T-helper 9 cell (primary cell): Measurements from ENCODE around the gene PLOD1.
"Not testable (repeated sequence)": the region's sequence is repeated elsewhere in the genome, so short reads cannot be mapped to it uniquely, and the experiment has no call there.

Source experiments
- DNase-seq: peaks from one replicate; pipeline ENCODE4 v3.0.0-alpha.2; 2020

PLOD1 gene

DNA sequence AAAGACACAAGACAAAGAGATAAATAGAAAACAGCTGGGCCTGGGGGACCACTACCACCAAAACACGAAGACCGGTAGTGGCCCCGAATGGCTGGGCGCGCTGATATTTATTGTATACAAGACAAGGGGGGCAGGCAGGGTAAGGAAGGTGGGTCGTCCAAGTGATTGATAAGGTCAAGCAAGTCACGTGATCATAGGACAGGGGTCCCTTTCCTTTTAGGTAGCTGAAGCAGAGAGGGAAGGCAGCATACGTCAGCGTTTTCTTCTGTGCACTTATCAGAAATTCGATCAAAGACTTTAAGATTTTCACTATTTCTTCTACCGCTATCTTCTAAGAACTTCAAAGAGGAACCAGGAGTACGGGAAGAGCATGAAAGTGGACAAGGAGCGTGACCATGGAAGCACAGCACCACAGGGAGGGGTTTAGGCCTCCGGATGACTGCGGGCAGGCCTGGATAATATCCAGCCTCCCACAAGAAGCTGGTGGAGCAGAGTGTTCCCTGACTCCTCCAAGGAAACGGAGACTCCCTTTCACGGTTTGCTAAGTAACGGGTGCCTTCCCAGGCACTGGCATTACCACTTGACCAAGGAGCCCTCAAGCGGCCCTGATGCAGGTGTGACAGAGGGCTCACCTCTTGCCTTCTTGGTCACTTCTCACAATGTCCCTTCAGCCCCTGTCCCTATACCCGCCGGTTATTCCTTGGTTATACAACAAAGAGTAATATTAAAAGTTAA lies 21.9 kb upstream of the PLOD1 start:
- DNase-seq = not testable (repeated sequence)

- no peak for DNase-seq
Observed at GRCh38 chr1:11913291-11913690, 21.2 kb upstream of the PLOD1 start.

DNA sequence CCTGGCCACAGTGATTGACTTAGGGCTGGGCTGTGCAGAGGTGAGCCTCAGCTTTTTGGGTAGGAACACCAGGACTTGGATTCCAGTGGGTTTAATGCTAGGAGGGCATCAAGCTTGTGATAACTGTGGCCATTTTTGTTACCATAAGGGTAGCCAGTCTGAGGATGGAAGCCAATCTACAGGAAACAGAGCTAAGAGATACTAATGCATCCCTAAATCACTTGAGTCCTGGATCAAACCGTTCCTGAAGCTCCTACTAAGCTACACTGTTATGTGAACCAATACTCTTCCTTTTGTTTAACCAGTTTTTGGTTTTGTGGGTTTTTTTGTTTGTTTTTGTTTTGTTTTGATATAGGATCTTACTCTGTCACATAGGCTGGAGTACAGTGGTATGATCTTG lies 20.5 kb upstream of the PLOD1 start:
- DNase-seq = no peak

- no peak for DNase-seq
Observed at GRCh38 chr1:11918799-11919519, 15.6 kb upstream of the PLOD1 start.

GRCh38 chr1:11919621-11920020 lies 14.9 kb upstream of the PLOD1 start:
- DNase-seq = no peak

DNA sequence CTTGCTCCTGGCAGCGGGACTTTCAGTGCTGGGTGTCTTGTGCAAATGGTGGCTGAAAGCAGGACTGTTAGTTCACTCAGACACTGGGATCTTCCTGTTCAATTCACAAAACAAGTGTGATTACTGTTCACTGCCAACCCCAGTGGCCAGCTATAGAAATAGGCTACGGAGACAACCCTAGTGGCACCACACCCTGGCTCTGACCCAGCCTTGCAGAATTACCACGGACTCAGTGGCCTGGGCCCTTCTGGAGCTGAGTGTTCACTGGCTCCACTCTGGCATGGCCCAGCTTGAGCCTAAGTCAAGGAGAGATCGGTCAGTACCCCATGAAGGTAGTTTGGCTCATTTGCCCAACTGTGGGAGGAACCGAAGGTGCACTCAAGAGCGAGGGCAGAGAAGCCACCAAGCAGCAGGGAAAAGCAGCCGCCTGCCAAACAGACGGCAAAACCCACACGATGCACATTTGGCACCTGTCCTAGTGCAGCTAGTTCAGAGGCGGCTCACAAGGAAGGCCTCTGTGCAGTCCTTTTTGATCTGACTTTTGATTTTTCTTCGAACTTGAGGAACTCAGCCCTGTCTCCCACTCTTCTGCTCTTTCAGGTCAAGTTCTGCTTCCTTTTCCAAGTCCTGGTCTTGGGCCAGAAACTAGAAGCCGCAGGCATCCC lies 14.1 kb upstream of the PLOD1 start:
- DNase-seq = no peak

DNA sequence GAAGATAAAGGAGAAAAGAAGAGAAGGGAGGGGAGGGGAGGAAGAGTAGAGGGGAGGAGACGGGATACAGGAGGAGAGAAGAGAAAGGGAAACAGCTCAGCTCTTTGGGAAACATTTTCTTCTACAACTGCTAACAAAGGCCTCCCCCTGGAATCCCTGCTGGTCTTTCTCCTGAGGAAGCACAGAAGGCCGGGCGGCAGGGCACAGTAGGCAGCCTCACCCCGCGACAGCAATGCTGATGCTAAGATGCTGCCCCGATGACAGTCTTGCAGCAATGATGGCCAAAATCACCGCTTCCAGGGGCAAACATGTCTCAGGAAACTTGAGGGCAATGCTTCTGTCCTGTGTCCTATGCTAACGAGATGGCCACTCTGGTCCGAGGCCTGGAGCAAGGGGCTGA lies 13.5 kb upstream of the PLOD1 start:
- no peak for DNase-seq

DNA sequence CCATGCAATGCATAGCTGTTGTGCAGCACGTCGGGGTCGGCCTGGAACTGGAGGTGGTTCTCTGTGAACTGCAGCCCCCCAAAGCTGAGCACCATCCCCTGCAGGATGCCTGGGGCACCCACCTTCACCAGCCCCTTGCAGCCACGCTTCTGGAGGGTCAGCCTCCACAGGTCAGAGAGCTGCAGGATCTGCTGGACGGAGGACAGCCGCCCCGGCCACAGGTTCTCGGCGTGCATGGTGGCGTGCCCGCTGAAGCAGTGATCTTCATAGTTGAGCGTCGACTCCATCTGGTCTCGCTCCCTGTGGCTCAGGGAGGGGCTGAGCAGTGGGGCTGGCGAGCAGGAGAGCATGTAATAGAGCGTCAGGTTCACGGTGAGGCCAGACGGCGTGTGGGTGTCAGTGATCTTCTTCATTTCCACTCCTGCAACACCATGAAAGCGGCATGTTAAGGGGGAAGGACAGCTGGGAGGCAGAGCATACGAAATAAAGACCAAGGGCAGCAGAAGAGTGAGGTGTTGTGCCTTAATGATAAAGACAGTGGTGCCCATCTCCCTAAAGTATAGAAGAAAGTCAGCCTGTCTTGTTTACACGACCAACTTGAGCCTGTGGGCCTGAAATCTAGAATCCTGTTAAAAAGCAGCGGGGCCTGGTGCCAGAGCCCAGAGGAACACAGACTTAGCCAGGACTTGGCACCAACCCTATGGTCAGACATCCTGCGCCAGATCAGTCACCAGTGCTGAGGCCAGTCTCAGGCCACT lies 11.3 kb upstream of the PLOD1 start:
- no peak for DNase-seq

GRCh38 chr1:11923827-11924113 lies 10.7 kb upstream of the PLOD1 start:
- DNase-seq = no peak

DNA sequence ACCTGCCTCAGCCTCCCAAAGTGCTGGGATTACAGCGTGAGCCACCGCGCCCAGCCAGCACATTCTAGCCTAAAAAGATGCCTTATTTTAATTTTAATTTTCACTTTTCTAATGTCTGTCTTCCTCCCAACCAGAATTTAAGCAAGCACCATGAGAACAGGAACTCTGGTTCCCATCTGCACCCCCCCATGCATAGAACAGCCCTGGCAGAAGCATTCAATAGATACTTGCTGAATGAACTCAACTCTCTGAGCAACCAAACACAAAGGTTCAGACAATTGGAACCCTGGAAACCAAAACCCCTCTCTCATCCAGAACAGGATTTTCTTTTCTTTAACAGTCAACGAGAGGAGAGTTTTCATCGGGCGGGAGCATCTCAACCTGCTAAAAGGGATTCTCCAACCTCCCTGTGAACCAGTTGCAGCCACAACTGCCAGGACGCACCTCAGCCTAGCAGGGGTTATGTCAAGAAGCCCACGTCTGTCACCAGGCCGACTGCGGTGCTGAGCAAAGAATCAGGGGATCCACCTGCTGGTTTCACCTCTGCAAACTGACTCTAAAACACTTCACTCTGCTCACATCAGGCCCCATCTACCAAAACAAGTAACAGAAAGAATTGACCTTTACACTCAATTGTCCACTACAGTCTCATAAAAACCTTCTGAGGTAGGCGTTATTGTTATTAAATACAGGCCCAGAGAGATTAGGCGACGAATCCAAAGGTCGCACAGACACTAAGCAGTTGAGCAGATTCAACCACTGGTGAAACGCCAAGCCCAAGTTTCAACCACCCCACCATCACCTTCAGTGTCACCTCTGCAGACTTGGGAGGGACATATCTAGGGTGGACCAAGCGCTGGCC lies 10.0 kb upstream of the PLOD1 start:
- DNase-seq = no peak

GRCh38 chr1:11925196-11925937 lies 9.2 kb upstream of the PLOD1 start:
- DNase-seq = not testable (repeated sequence)

DNA sequence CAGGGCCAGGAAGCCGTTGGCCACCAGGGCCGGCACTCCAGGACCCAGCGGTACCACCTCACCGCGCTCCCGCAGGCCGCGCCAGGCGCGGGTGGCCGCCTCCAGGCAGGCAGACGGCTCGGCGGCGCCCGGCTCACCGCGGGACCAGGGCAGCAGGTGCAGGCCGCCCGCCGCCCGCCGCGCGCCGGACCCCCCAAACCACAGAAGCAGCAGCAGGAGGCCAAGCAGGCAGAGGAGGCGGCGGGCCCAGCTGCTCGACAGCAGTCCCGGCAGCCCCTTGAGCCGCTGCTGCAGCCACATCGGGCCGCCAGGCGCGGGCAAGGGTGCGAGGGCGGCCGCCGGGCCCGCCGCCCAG lies 8.6 kb upstream of the PLOD1 start:
- no peak for DNase-seq

DNA sequence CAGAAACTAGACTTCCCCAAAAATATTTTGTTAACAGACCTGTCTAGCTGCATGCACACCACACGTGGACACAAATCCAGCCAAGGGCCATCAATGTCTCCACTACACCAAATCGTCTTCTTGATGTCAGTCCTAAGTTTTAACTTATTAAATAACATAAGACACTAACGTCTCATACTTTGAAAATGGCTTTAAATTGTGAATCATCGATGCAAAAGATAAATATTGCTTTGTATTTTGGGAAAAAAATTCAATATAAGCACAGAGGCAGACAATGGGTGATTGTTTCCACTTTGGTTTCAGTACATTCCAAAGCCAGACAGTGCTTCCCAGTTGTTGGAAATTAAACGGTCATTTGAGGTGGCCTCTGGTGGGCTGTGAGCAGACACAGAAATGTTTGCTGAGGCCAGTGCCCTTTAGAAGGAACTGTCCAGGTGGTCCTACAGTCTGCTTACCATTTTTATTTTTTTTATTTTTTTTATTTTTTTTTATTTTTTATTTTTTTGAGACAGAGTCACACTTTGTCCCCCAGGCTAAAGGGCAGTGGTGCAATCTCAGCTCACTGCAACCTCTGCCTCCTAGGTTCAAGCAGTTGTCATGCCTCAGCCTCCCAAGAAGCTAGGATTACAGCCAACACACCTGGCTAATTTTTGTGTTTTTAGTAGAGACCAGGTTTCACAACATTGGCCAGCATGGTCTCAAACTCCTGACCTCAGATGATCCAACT lies 6.5 kb upstream of the PLOD1 start:
- DNase-seq = no peak

GRCh38 chr1:11929849-11930248 lies 4.7 kb upstream of the PLOD1 start:
- DNase-seq = no peak

DNA sequence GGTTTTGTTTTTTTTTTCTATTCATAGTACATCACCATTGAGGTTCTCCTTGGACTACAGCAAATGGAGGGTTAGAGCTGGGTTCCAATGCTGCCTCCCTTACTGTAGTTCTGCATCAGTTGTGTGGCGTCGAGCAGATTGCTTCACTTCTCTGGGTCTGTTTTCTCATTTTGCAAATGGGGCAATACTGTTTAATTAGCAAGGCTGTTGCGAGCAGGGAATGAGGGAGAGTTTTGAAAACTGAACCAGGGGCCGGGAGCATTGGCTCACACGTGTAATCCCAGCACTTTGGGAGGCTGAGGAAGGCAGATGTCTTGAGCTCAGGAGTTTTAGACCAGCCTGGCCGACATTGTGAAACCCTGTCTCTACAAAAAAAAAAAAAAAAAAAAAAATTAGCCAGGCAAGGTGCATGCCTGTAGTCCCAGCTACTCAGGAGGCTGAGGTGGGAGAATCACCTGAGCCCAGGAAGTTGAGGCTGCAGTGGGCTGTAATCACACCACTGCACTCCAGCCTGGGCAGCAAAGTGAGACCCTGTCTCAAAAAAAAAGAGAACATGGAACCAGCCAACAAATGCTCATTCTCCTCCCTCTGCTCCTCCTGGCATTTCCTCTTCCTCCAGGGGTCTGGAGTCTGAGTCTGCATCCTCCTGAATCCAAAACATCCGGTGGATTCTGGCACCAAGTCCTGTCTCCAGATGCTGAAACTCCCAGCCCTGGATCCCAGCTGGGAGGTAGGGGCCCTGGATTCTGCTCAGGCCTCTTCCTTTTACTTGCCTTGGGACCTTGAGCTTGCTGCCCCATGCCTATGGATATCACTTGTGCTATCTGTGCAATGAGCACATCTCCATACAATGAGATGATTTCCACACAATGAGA lies 3.7 kb upstream of the PLOD1 start:
- DNase-seq = no peak

GRCh38 chr1:11931845-11932244 lies 2.7 kb upstream of the PLOD1 start:
- no peak for DNase-seq

DNA sequence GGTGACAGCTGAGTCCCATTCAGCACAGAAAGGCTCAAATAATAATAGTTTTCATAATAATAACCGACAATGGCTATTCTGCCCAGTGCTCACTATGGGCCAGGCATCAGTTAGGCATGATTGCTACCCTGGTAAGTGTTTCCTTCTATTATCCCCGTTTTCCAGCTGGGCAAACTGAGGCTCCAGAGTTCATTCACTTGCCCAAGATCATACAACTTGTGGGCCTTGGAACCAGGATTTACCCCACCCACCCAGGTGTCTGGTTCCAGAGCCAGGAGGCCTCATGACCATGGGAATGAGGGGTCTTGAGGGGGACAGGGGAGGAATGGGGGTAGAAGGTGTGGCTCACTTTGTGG lies 518 bp downstream of the PLOD1 start:
- no peak for DNase-seq

GRCh38 chr1:11935733-11936132 lies 1.2 kb downstream of the PLOD1 start:
- DNase-seq = not testable (repeated sequence)

DNA sequence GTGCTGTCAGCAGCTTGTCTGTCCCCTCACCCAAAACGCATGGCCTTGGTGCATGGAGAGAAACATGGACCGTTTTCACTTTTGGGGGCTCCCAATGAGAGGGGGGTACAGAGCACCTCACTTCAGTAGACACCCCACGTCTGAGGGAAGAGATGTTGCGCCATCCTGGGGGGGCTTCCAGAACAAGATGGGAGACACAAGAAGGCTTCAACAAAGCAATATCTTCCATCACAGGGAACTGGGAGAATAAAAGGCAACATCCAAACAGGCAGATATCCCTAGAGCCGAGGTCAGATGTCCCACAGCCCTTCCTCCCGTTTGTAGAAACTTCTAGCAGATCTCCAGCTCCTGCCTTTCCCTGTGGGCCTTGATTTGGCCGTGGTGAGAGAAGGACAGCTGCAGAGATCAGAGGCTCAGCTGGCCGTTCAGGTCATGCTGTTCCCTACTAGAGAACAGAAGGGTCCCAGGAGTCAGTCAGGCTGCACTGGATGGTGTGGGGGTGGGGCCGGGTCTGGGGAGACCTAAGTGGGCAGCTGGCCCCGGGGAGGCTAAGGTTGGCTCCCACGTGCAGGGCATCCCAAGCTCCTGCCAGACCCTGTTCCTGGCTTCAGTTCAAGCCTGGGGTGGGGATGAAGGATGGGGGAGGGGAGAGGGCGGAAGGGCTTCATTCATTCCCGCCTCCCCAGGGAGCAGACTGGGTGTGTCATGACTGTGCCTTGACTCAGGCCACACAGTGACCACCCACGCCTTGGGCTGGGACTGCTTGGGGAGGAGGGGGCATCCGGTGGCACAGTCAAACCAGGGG lies 4.4 kb downstream of the PLOD1 start:
- DNase-seq = no peak
